Fibroblast of upper back skin (primary cell): Measurements from ENCODE around the gene RRP1.
A peak's percentile ranks its signal among the peaks of the same experiment; 100 is the strongest.

Experiments
- DNase-seq: peaks from one replicate; pipeline ENCODE4 v3.0.0-alpha.2; 2013

RRP1 gene

GRCh38 chr21:43759651-43760050, 29.7 kb upstream of the RRP1 start:
- DNase-seq: no peak

GRCh38 chr21:43760391-43760958, 28.9 kb upstream of the RRP1 start:
- DNase-seq: no peak

- DNase-seq: no peak
Observed at GRCh38 chr21:43761886-43762285, 27.5 kb upstream of the RRP1 start.

- no peak for DNase-seq
Observed at GRCh38 chr21:43762303-43763128, 26.9 kb upstream of the RRP1 start.

- no peak for DNase-seq
Observed at GRCh38 chr21:43763901-43764523, 25.4 kb upstream of the RRP1 start.

- no peak for DNase-seq
Observed at GRCh38 chr21:43764576-43765495, 24.5 kb upstream of the RRP1 start.

- no peak for DNase-seq
Observed at GRCh38 chr21:43766734-43767497, 22.5 kb upstream of the RRP1 start.

GRCh38 chr21:43767498-43767983, 21.8 kb upstream of the RRP1 start:
- no peak for DNase-seq

- peak; percentile 72 for DNase-seq
Observed at GRCh38 chr21:43767984-43768867, 21.2 kb upstream of the RRP1 start.

GRCh38 chr21:43768868-43769167, 20.6 kb upstream of the RRP1 start:
- no peak for DNase-seq

- DNase-seq: no peak
Observed at GRCh38 chr21:43769325-43769958, 19.9 kb upstream of the RRP1 start.

- DNase-seq: no peak
Observed at GRCh38 chr21:43770066-43770655, 19.2 kb upstream of the RRP1 start.

GRCh38 chr21:43771199-43771675, 18.1 kb upstream of the RRP1 start:
- DNase-seq: no peak

- no peak for DNase-seq
Observed at GRCh38 chr21:43771698-43772424, 17.5 kb upstream of the RRP1 start.

- DNase-seq: no peak
Observed at GRCh38 chr21:43772425-43772821, 17.0 kb upstream of the RRP1 start.

- no peak for DNase-seq
Observed at GRCh38 chr21:43774163-43774562, 15.2 kb upstream of the RRP1 start.

- DNase-seq: no peak
Observed at GRCh38 chr21:43775190-43775589, 14.2 kb upstream of the RRP1 start.

GRCh38 chr21:43775795-43776430, 13.5 kb upstream of the RRP1 start, which contains the start of gene CSTB:
Gene CSTB, minus strand, starts transcription at chr21:43776308. Its CDS starts 39 bp downstream, at chr21:43776269.
- DNase-seq: peak; percentile 50

- DNase-seq: no peak
Observed at GRCh38 chr21:43777953-43778352, 11.4 kb upstream of the RRP1 start.
